ENCODE measurements around the gene IFT27. TPM values are rescaled to one million over a fixed set of nuclear protein-coding genes. Genes with fewer than 3 reads are reported as not detected.
A peak's percentile ranks its signal among the peaks of the same experiment; 100 is the strongest.

Gene IFT27
- total and polyA plus RNA-seq, 9 donors, result 14.2 to 38.8 (median 28.4) TPM

GRCh38 chr22:36765943-36766450 lies 9.9 kb downstream of the IFT27 start:
- no peaks in the 10 kb centered on the region for H3K36me3 ChIP-seq
- intact Hi-C loops (cut with DNase I), result loop anchor here in 1 of 4 donors (10.0 kb wide), 1 partner anchor 221 kb away; no protein-coding TSS in a partner anchor
- peaks cover 4% of the 10 kb centered on the region for H3K4me1 ChIP-seq (ENCODE audit: insufficient read depth)
- 68 to 77% (median 74%) methylated on average over 11 of the region's 11 CpGs for WGBS, 3 donors
- no peak overlapping the region for H3K4me3 ChIP-seq
- no peak overlapping the region for H3K27ac ChIP-seq
- DNase-seq, result no peak
- H3K9me3 ChIP-seq, result no peaks in the 10 kb centered on the region
- TF ChIP-seq POLR2A (IDR thresholded peaks at IDR 0.05), result no peak
- TF ChIP-seq CTCF (IDR thresholded peaks at IDR 0.05), result no peak
- TF ChIP-seq EP300 (IDR thresholded peaks at IDR 0.05), result no peak
- H3K27me3 ChIP-seq, result no peaks in the 10 kb centered on the region

DNA sequence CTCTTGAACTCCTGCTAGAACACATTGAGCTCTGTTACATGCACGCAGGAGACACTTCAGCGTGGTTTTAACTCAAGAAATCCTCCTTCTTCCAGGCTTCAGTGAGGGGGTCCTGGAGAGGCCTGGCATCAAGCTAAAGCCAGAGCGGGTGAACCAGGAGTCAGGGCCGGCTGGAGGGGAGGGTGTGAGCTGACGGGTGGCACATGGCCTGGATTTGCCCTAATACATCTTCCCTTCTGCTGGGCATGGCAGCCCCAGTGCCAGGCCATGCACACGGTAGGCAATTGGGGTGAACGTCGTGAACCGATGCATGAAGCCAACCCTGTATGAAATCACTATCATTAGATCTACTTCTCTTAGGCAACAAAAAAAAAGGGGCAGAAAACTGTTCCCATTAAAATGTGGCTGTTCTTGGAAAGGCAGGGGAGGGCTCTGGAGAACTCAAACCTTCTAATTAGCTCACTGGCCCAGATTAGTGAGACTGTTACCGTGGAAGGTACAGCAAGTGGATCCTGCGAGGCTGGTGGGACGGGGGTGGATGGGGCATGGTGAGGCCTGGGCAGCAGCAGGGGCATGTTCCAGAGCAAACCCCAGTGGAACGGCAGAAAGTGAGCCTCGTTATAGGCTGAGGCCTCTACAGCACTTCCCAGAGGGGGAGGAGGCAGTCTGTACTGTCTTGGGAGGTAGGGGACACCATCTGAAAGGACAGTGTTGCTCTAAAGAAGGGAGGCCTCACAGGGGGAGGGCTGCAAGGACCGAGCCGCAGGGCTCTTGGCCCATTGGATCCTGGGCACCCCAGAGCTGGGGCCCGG lies 10.6 kb downstream of the IFT27 start:
- 87 to 91% (median 89%) methylated on average over 17 of the region's 17 CpGs for WGBS, 3 donors
- TF ChIP-seq EP300 (IDR thresholded peaks at IDR 0.05), result no peak
- TF ChIP-seq POLR2A (IDR thresholded peaks at IDR 0.05), result no peak
- no peak for TF ChIP-seq CTCF (IDR thresholded peaks at IDR 0.05)
- Histone ChIP-seq H3K27me3 (no peaks in the 10 kb centered on the region), H3K4me3 (no peak overlapping the region), H3K36me3 (no peaks in the 10 kb centered on the region), H3K9me3 (no peaks in the 10 kb centered on the region), H3K27ac (no peak overlapping the region), H3K4me1 (ENCODE audit: insufficient read depth) (peaks cover 4% of the 10 kb centered on the region)
- DNase-seq, result no peak
- intact Hi-C loops (cut with DNase I), result loop anchor here in 1 of 4 donors (10.0 kb wide), 1 partner anchor 221 kb away; no protein-coding TSS in a partner anchor

GRCh38 chr22:36764641-36765040 lies 11.3 kb downstream of the IFT27 start:
- TF ChIP-seq EP300 (IDR thresholded peaks at IDR 0.05) (no peak), CTCF (IDR thresholded peaks at IDR 0.05) (no peak), POLR2A (IDR thresholded peaks at IDR 0.05) (no peak)

DNA sequence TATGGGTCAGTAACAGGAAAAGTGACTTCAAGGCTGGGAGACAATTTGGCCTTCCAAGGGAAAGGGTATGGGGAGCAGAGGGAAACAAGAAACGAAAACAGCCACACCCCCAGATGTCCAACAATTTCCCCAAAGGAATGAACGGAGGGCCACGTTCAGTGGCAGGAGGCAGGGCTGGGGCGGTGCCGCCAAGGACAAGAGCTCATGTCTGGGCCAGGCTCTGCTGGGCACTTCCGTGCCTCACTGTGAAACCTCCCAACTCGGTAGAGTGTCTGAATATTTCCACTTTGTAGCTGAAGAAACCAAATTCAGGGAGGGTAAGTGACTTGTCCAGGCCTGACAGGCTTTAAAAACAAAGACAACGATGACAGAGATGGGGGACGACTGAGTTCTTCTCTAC lies 11.9 kb downstream of the IFT27 start:
- Histone ChIP-seq H3K4me1 (ENCODE audit: insufficient read depth) (peaks cover 4% of the 10 kb centered on the region), H3K27ac (no peak overlapping the region), H3K9me3 (no peaks in the 10 kb centered on the region), H3K27me3 (no peaks in the 10 kb centered on the region), H3K4me3 (no peak overlapping the region), H3K36me3 (no peaks in the 10 kb centered on the region)
- TF ChIP-seq EP300 (IDR thresholded peaks at IDR 0.05) (no peak), CTCF (IDR thresholded peaks at IDR 0.05) (no peak), POLR2A (IDR thresholded peaks at IDR 0.05) (no peak)
- intact Hi-C loops (cut with DNase I), result loop anchor here in 2 of 4 donors (1.0 to 10.0 kb wide), 2 partner anchors 28 to 219 kb away; no protein-coding TSS in a partner anchor
- peak in 1 of 5 donors; percentile 6 for DNase-seq
- WGBS, 3 donors, result 86 to 91% (median 87%) methylated on average over 9 of the region's 9 CpGs

More at GRCh38 chr22:36764641-36765040, 11.3 kb downstream of the IFT27 start:
- H3K4me3 ChIP-seq, result no peak overlapping the region
- H3K4me1 ChIP-seq (ENCODE audit: insufficient read depth), result peaks cover 4% of the 10 kb centered on the region
- intact Hi-C loops (cut with DNase I), result loop anchor here in 2 of 4 donors (1.0 to 10.0 kb wide), 2 partner anchors 28 to 220 kb away; no protein-coding TSS in a partner anchor
- no peaks in the 10 kb centered on the region for H3K27me3 ChIP-seq
- 90 to 94% (median 93%) methylated on average over 6 of the region's 6 CpGs for WGBS, 3 donors
- no peak overlapping the region for H3K27ac ChIP-seq
- H3K9me3 ChIP-seq, result no peaks in the 10 kb centered on the region
- H3K36me3 ChIP-seq, result no peaks in the 10 kb centered on the region
- no peak for DNase-seq

Data from ovary (tissue), 9 donors.